ENCODE data around the gene SEMA3A.
"Not testable (repeated sequence)": the region's sequence is repeated elsewhere in the genome, so short reads cannot be mapped to it uniquely, and the experiment has no call there.

The SEMA3A gene

GRCh38 chr7:84108119-84108518, 86.5 kb downstream of the SEMA3A start:
- DNase-seq: no peak

GRCh38 chr7:84107259-84107658, 87.3 kb downstream of the SEMA3A start:
- no peak for DNase-seq

- no peak for DNase-seq
Observed at GRCh38 chr7:84106291-84106690, 88.3 kb downstream of the SEMA3A start.

GRCh38 chr7:84105586-84105985, 89.0 kb downstream of the SEMA3A start:
- DNase-seq: no peak

GRCh38 chr7:84104826-84105225, 89.8 kb downstream of the SEMA3A start:
- DNase-seq: no peak

- no peak for DNase-seq
Observed at GRCh38 chr7:84102213-84102612, 92.4 kb downstream of the SEMA3A start.

GRCh38 chr7:84100866-84101265, 93.7 kb downstream of the SEMA3A start:
- no peak for DNase-seq

GRCh38 chr7:84095971-84096370, 98.6 kb downstream of the SEMA3A start:
- DNase-seq: no peak

- no peak for DNase-seq
Observed at GRCh38 chr7:84092207-84092606, 102.4 kb downstream of the SEMA3A start.

GRCh38 chr7:84091318-84091717, 103.3 kb downstream of the SEMA3A start:
- DNase-seq: no peak

GRCh38 chr7:84088802-84089201, 105.8 kb downstream of the SEMA3A start:
- no peak for DNase-seq

- no peak for DNase-seq
Observed at GRCh38 chr7:84085998-84086397, 108.6 kb downstream of the SEMA3A start.

- DNase-seq: no peak
Observed at GRCh38 chr7:84085147-84085546, 109.4 kb downstream of the SEMA3A start.

GRCh38 chr7:84083846-84084245, 110.7 kb downstream of the SEMA3A start:
- DNase-seq: no peak

- no peak for DNase-seq
Observed at GRCh38 chr7:84081973-84082522, 112.5 kb downstream of the SEMA3A start.

- no peak for DNase-seq
Observed at GRCh38 chr7:84077336-84077735, 117.3 kb downstream of the SEMA3A start.

GRCh38 chr7:84076219-84076618, 118.4 kb downstream of the SEMA3A start:
- no peak for DNase-seq

- DNase-seq: no peak
Observed at GRCh38 chr7:84073186-84073875, 121.3 kb downstream of the SEMA3A start.

GRCh38 chr7:84070770-84071169, 123.8 kb downstream of the SEMA3A start:
- DNase-seq: no peak

GRCh38 chr7:84069999-84070500, 124.5 kb downstream of the SEMA3A start:
- no peak for DNase-seq

- no peak for DNase-seq
Observed at GRCh38 chr7:84069033-84069432, 125.6 kb downstream of the SEMA3A start.

- not testable (repeated sequence) for DNase-seq
Observed at GRCh38 chr7:84062489-84062901, 132.1 kb downstream of the SEMA3A start.

- no peak for DNase-seq
Observed at GRCh38 chr7:84060760-84061261, 133.8 kb downstream of the SEMA3A start.

GRCh38 chr7:84060000-84060399, 134.6 kb downstream of the SEMA3A start:
- DNase-seq: no peak
